IMR-90 (cell line): ENCODE results near the gene UMOD. TPM values are rescaled to one million over a fixed set of nuclear protein-coding genes. Genes with fewer than 3 reads are reported as not detected.

Source experiments
- ATAC-seq: fragments of 200-7000 bp; cut with Tn5 transposase; 2 replicates; pipeline ENCODE4 v1.9.1; 2020; ENCODE audit warnings: low read depth, mild to moderate bottlenecking, moderate library complexity
- BruUV-seq: library from RNA; stranded (reverse); fragments of 400-500 nt; replicated peaks from 2 replicates; lab custom pipeline; 2021; lab: Mats Ljungman, UMichigan
- CTCF ChIA-PET: fragments of 300-600 bp; formaldehyde crosslinking; extraction: SDS; loops from one replicate; lab custom pipeline; 2021; ENCODE audit warnings: antibody characterized with exemption; lab: Yijun Ruan, JAX
- POLR2A ChIA-PET: fragments of 300-600 bp; sonication (Branson Sonifier 250); formaldehyde crosslinking; loops from one replicate; lab custom pipeline; 2022; ENCODE audit warnings: antibody characterized with exemption; ENCODE audit not compliant: unreplicated experiment; lab: Charles Lee
- DNase-seq: peaks from one replicate; pipeline ENCODE4 v3.0.0; 2013
- H2AFZ ChIP-seq: replicated peaks from 2 replicates; pipeline ENCODE3; 2013; ENCODE audit warnings: low read length, mild to moderate bottlenecking; ENCODE audit not compliant: poor library complexity
- H2AK5ac ChIP-seq: 2 replicates; pipeline ENCODE4 v1.6.1; 2013; ENCODE audit warnings: low read depth, low read length, inconsistent platforms
- H2AK9ac ChIP-seq: replicated peaks from 2 replicates; pipeline ENCODE3; 2013; ENCODE audit warnings: mild to moderate bottlenecking, low read depth, low read length, moderate library complexity; ENCODE audit not compliant: poor library complexity
- H2BK120ac ChIP-seq: 2 replicates; pipeline ENCODE4 v1.6.1; 2013; ENCODE audit warnings: low read depth, low read length, inconsistent platforms
- H2BK15ac ChIP-seq: 3 replicates; pipeline ENCODE4 v1.6.1; 2013; ENCODE audit warnings: low read depth, low read length, inconsistent platforms
- H2BK20ac ChIP-seq: 2 replicates; pipeline ENCODE4 v1.6.1; 2013; ENCODE audit warnings: low read depth, mild to moderate bottlenecking, inconsistent platforms, low read length, moderate library complexity
- H2BK5ac ChIP-seq: 2 replicates; pipeline ENCODE4 v1.6.1; 2013; ENCODE audit warnings: mild to moderate bottlenecking, low read depth, low read length, inconsistent platforms; ENCODE audit not compliant: poor library complexity, severe bottlenecking
- H3K14ac ChIP-seq: replicated peaks from 2 replicates; pipeline ENCODE4 v1.6.1; 2013; ENCODE audit warnings: low read depth, low read length, inconsistent platforms
- H3K18ac ChIP-seq: 2 replicates; pipeline ENCODE4 v1.6.1; 2013; ENCODE audit warnings: low read depth, low read length, control low read depth
- H3K23ac ChIP-seq: 2 replicates; pipeline ENCODE4 v1.6.1; 2013; ENCODE audit warnings: low read depth, low read length, inconsistent platforms
- H3K27ac ChIP-seq: 2 replicates; pipeline ENCODE4 v1.5.1; 2013; ENCODE audit warnings: mild to moderate bottlenecking, control low read depth, low read length; ENCODE audit not compliant: insufficient read depth
- H3K27me3 ChIP-seq: 2 replicates; pipeline ENCODE4 v1.6.1; 2013; ENCODE audit warnings: low read length; ENCODE audit not compliant: control insufficient read depth, insufficient read depth
- H3K36me3 ChIP-seq: 2 replicates; pipeline ENCODE4 v1.6.1; 2013; ENCODE audit warnings: low read length, mixed read lengths; ENCODE audit not compliant: control insufficient read depth, insufficient read depth
- H3K4ac ChIP-seq: 2 replicates; pipeline ENCODE4 v1.6.1; 2013; ENCODE audit warnings: low read depth, low read length, inconsistent platforms
- H3K4me1 ChIP-seq: 2 replicates; pipeline ENCODE4 v1.6.1; 2013; ENCODE audit warnings: low read length, mixed read lengths; ENCODE audit not compliant: control insufficient read depth, insufficient read depth
- H3K4me2 ChIP-seq: 2 replicates; pipeline ENCODE4 v1.6.1; 2013; ENCODE audit warnings: low read depth, mild to moderate bottlenecking, control low read depth, low read length, moderate library complexity
- H3K4me3 ChIP-seq: 2 replicates; pipeline ENCODE4 v1.5.1; 2013; ENCODE audit warnings: low read depth, mild to moderate bottlenecking, control low read depth, low read length, moderate library complexity; ENCODE audit not compliant: insufficient read depth
- H3K56ac ChIP-seq: 2 replicates; pipeline ENCODE4 v1.6.1; 2013; ENCODE audit warnings: low read length, inconsistent platforms; ENCODE audit not compliant: insufficient read depth; ENCODE audit errors: extremely low read depth
- H3K79me1 ChIP-seq, 2 experiments: 2 replicates each; pipeline ENCODE4 v1.6.1; 2013; ENCODE audit warnings: low read length in 2 of 2, inconsistent platforms in 1 of 2, low read depth in 1 of 2
- H3K9ac ChIP-seq: 2 replicates; pipeline ENCODE4 v1.6.1; 2013; ENCODE audit warnings: low read depth, low read length, control low read depth
- H3K9me1 ChIP-seq: 2 replicates; pipeline ENCODE4 v1.6.1; 2013; ENCODE audit warnings: low read length, inconsistent platforms; ENCODE audit not compliant: insufficient read depth
- H3K9me3 ChIP-seq: 2 replicates; pipeline ENCODE4 v1.6.1; 2013; ENCODE audit warnings: low read length; ENCODE audit not compliant: control insufficient read depth, insufficient read depth
- H4K20me1 ChIP-seq: 2 replicates; pipeline ENCODE4 v1.6.1; 2013; ENCODE audit warnings: low read length, inconsistent platforms; ENCODE audit not compliant: insufficient read depth
- H4K5ac ChIP-seq: 2 replicates; pipeline ENCODE4 v1.6.1; 2013; ENCODE audit warnings: mild to moderate bottlenecking, low read depth, low read length, control low read depth
- H4K8ac ChIP-seq, 2 experiments: 2 replicates each; pipeline ENCODE4 v1.6.1; 2013; ENCODE audit warnings: low read depth in 2 of 2, low read length in 2 of 2, control low read depth in 1 of 2, inconsistent platforms in 1 of 2
- H4K91ac ChIP-seq: 2 replicates; pipeline ENCODE4 v1.6.1; 2013; ENCODE audit warnings: low read depth, low read length, inconsistent platforms; ENCODE audit not compliant: insufficient read depth
- CTCF ChIP-seq: conservative IDR thresholded peaks from 2 replicates; pipeline ENCODE4 v1.5.1; 2012; ENCODE audit warnings: mild to moderate bottlenecking, low read depth, low read length, improper control_type of control experiment
- FOS ChIP-seq: fragments of 150-350 bp; IDR thresholded peaks from 2 replicates; pipeline ENCODE4 v1.6.1; 2016; ENCODE audit warnings: low read depth, low read length
- MAZ ChIP-seq: IDR thresholded peaks from 2 replicates; pipeline ENCODE4 v1.6.1; 2012; ENCODE audit warnings: low read depth, mild to moderate bottlenecking, low read length, improper control_type of control experiment, moderate library complexity, borderline replicate concordance
- MXI1 ChIP-seq: IDR thresholded peaks from 2 replicates; pipeline ENCODE4 v1.6.1; 2012; ENCODE audit warnings: low read depth, mild to moderate bottlenecking, low read length, moderate library complexity, borderline replicate concordance
- NFE2L2 ChIP-seq: fragments of 150-350 bp; IDR thresholded peaks from 2 replicates; pipeline ENCODE4 v1.6.1; 2016; ENCODE audit warnings: low read depth, mild to moderate bottlenecking, low read length
- RAD21 ChIP-seq: IDR thresholded peaks from 2 replicates; pipeline ENCODE4 v1.6.1; 2012; ENCODE audit warnings: low read length, improper control_type of control experiment
- RFX5 ChIP-seq: IDR thresholded peaks from 2 replicates; pipeline ENCODE4 v1.8.0; 2012; ENCODE audit warnings: low read depth, mild to moderate bottlenecking, low read length, moderate library complexity
- SMC3 ChIP-seq: fragments of 150-350 bp; IDR thresholded peaks from 2 replicates; pipeline ENCODE4 v1.6.1; 2016; ENCODE audit warnings: low read depth, mild to moderate bottlenecking, antibody characterized with exemption, low read length, moderate library complexity
- WGBS, 2 experiments: methylation state at CpG; one replicate each; pipeline versions ENCODE4 v1.1.5 to v1.1.7; 2013; ENCODE audit warnings: missing lambda C conversion rate in 2 of 2; ENCODE audit not compliant: insufficient read length in 1 of 2; ENCODE audit errors: extremely low coverage in 2 of 2; 5-methylcytosine and 5-hydroxymethylcytosine counted together
- dilution Hi-C: fragments of 300-500 bp; cut with HindIII; formaldehyde crosslinking; loops from one replicate; pipeline ENCODE4 v1.14.3; 2018; ENCODE audit warnings: low sequenced_read_pairs; ENCODE audit not compliant: unreplicated experiment
- in situ Hi-C: fragments of 300-500 bp; cut with MboI; formaldehyde crosslinking; loops from 3 replicates; pipeline ENCODE4 v1.14.3; 2019; ENCODE audit warnings: low sequenced_read_pairs, inconsistent platforms, mixed read lengths
- intact Hi-C: fragments of 100-400 bp; cut with micrococcal nuclease; formaldehyde crosslinking; loops from 2 replicates; pipeline ENCODE4 v1.10.0; 2022
- polyA plus RNA-seq, 3 experiments: library from polyadenylated mRNA; depleted of rRNA; stranded (reverse); fragments of >200 nt; gene quantifications; 2 replicates each; pipeline ENCODE4 v1.2.3, GENCODE V29; 2012; ENCODE audit warnings: low replicate concordance in 1 of 3
- total RNA-seq: library from RNA; depleted of rRNA; stranded (reverse); fragments of >200 nt; gene quantifications from 2 replicates; pipeline ENCODE4 v1.2.3, GENCODE V29; 2012
- TF ChIP-seq, protein P1 (sequence below): fragments of 150-350 bp; IDR thresholded peaks from 2 replicates; pipeline ENCODE4 v1.6.1; 2016; ENCODE audit warnings: low read depth, mild to moderate bottlenecking, low read length, moderate library complexity, borderline replicate concordance

The UMOD gene
- total and polyA plus RNA-seq, 2 of the 4 experiments (the other 2 are of a cell fraction) = not detected

- Histone ChIP-seq H3K4me2 (no peak overlapping the region), H3K23ac (no peak overlapping the region), H3K79me1 (no peaks in the 10 kb centered on the region), H4K91ac (no peak overlapping the region), H3K27ac (no peak overlapping the region), H2BK120ac (no peak overlapping the region), H2BK15ac (no peak overlapping the region), H3K9me1 (no peaks in the 10 kb centered on the region), H4K20me1 (no peaks in the 10 kb centered on the region), H3K36me3 (no peaks in the 10 kb centered on the region), H4K8ac (no peak overlapping the region), H2BK20ac (no peak overlapping the region), H4K5ac (no peak overlapping the region), H3K4me1 (no peaks in the 10 kb centered on the region), H3K18ac (no peak overlapping the region), H3K14ac (no peak overlapping the region), H3K56ac (no peak overlapping the region), H2AK5ac (no peak overlapping the region), H3K9me3 (no peaks in the 10 kb centered on the region), H2BK5ac (no peak overlapping the region), H3K27me3 (no peaks in the 10 kb centered on the region), H3K4me3 (no peak overlapping the region), H2AK9ac (no peak overlapping the region), H2AFZ (no peak overlapping the region), H3K4ac (no peak overlapping the region), H3K9ac (no peak overlapping the region)
- intact Hi-C loops = loop anchor here (2.0 to 10.0 kb wide), 2 partner anchors 485 to 799 kb away; no protein-coding TSS in a partner anchor
- DNase-seq (peak; percentile 54), ATAC-seq (peak; percentile 96)
- CTCF ChIA-PET = interaction anchor here (0.6 to 6.1 kb wide), 9 partner anchors 11 to 824 kb away, joined by 3 to 76 read pairs (median 4); no protein-coding TSS in a partner anchor
- POLR2A ChIA-PET = no interaction called here
- dilution Hi-C loops = no loop called here
- WGBS, 2 experiments = 0% methylated on average over 4 of the region's 11 CpGs; no CpG with 5 or more reads in 1 of the 2 experiments
- TF ChIP-seq RFX5 = no peak
- no peak for TF ChIP-seq MXI1
- TF ChIP-seq FOS = no peak
- no peak for TF ChIP-seq NFE2L2
- TF ChIP-seq SMC3 = peak; percentile 46
- TF ChIP-seq RAD21 = peak; percentile 60
- TF ChIP-seq CTCF = peak; percentile 67
- no peak for TF ChIP-seq MAZ
- TF ChIP-seq, protein P1, sequence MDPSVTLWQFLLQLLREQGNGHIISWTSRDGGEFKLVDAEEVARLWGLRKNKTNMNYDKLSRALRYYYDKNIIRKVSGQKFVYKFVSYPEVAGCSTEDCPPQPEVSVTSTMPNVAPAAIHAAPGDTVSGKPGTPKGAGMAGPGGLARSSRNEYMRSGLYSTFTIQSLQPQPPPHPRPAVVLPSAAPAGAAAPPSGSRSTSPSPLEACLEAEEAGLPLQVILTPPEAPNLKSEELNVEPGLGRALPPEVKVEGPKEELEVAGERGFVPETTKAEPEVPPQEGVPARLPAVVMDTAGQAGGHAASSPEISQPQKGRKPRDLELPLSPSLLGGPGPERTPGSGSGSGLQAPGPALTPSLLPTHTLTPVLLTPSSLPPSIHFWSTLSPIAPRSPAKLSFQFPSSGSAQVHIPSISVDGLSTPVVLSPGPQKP = no peak
- in situ Hi-C loops = loop anchor here (5.0 to 25.0 kb wide), 2 partner anchors 476 to 771 kb away; no protein-coding TSS in a partner anchor
- BruUV-seq = no TSS peak
These were observed 30.9 kb upstream of the UMOD start for GRCh38 chr16:20383106-20384029.
